ENCODE results near the gene SPOCK3. TPM values are rescaled to one million over a fixed set of nuclear protein-coding genes. Genes with fewer than 3 reads are reported as not detected.

The SPOCK3 gene
- polyA plus RNA-seq, 3 donors = 0.31 to 1.9 (median 1.2) TPM

DNA sequence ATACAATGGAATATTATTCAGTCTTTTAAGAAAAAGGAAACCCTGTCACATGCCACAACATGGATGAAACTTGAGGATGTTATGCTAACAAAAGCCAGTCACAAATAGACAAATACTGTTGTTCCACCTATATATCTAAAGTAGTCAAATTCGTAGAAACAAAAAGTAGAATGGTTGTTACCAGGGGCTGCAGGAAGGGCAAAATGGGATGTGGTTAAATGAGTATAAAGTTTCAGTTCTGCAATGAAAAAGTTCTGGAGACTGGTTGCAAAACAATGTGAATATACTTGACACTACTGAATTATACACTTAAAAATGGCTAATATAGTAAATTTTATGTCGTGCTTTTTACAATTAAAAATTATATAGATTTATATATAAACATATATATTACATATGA is 12.2 kb downstream of the SPOCK3 start:
- Mint-ChIP-seq H3K4me3 (peak overlapping the region in 1 of 2 donors; percentile 62), H3K9me3 (peaks cover 0 to 3% (median 0%) of the 10 kb centered on the region in 7 donors), H3K27ac (peak overlapping the region; percentile 30 to 87 (median 74)), H3K27me3 (ENCODE audit: low read depth in 3 of 3) (peaks cover 0 to 3% (median 0%) of the 10 kb centered on the region in 3 donors), H3K4me1 (peaks cover 13% of the 10 kb centered on the region), H3K36me3 (no peaks in the 10 kb centered on the region)
- Histone ChIP-seq H3K79me2 (ENCODE audit: insufficient read depth, low read length) (no peaks in the 10 kb centered on the region), H3K4me3 (replicated peaks in 1 of 3; ENCODE audit: low read depth in 2 of 3, low read length in 3 of 3) (peak overlapping the region in 1 of 3 experiments; percentile 37), H3K9me3 (replicated peaks in 1 of 2; ENCODE audit: control insufficient read depth in 1 of 2, insufficient read depth in 1 of 2, low read length in 2 of 2) (no peaks in the 10 kb centered on the region), H3K27ac (ENCODE audit: low read depth in 1 of 2, low read length in 2 of 2) (peak overlapping the region in 1 of 2 donors; percentile 58), H3K36me3 (replicated peaks in 1 of 2; ENCODE audit: control insufficient read depth in 1 of 2, insufficient read depth in 2 of 2, low read length in 2 of 2) (no peaks in the 10 kb centered on the region), H3K4me2 (replicated peaks; ENCODE audit: extremely low read depth, low read length, poor library complexity, severe bottlenecking) (peak overlapping the region; percentile 64), H3K4me1 (ENCODE audit: control insufficient read depth in 1 of 2, insufficient read depth in 2 of 2, low read length in 2 of 2) (peaks cover 13 to 14% of the 10 kb centered on the region in 2 donors), H2AFZ (ENCODE audit: insufficient read depth, low read depth, low read length, poor library complexity, severe bottlenecking) (no peak overlapping the region), H3K9ac (ENCODE audit: insufficient read depth, low read length, poor library complexity, severe bottlenecking) (no peak overlapping the region), H4K20me1 (ENCODE audit: insufficient read depth, low read length) (no peaks in the 10 kb centered on the region), H3K27me3 (ENCODE audit: control insufficient read depth in 2 of 2, insufficient read depth in 2 of 2, low read length in 2 of 2) (no peaks in the 10 kb centered on the region)
- TF ChIP-seq, protein P1, sequence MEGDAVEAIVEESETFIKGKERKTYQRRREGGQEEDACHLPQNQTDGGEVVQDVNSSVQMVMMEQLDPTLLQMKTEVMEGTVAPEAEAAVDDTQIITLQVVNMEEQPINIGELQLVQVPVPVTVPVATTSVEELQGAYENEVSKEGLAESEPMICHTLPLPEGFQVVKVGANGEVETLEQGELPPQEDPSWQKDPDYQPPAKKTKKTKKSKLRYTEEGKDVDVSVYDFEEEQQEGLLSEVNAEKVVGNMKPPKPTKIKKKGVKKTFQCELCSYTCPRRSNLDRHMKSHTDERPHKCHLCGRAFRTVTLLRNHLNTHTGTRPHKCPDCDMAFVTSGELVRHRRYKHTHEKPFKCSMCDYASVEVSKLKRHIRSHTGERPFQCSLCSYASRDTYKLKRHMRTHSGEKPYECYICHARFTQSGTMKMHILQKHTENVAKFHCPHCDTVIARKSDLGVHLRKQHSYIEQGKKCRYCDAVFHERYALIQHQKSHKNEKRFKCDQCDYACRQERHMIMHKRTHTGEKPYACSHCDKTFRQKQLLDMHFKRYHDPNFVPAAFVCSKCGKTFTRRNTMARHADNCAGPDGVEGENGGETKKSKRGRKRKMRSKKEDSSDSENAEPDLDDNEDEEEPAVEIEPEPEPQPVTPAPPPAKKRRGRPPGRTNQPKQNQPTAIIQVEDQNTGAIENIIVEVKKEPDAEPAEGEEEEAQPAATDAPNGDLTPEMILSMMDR (IDR thresholded peaks at IDR 0.05) = no peak
- no CpG with 5 or more reads among the region's 2 CpGs for WGBS (ENCODE audit: insufficient coverage)
- peak; percentile 59 to 69 (median 66) for DNase-seq
- intact Hi-C loops (cut with micrococcal nuclease) = no loop called here

DNA sequence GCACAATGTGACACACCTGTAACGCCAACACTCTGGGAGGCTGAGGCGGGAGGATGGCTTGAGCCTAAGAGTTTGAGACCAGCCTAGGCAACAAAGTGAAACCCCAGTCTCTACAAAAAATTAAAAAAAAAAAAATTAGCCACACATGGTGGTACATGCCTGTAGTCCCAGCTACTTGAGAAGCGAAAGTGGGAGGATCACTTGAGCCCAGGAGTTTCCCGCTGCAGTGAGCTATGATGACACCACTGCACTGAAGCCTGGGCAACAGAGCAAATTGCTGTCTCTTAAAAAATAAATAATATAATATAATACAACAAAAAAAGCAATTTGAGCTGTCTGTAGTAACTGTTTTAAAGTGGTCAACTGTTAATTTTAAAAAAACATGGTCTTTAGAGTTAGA is 13.2 kb downstream of the SPOCK3 start:
- peak overlapping the region in 1 of 7 donors; percentile 12 for H3K27ac Mint-ChIP-seq
- intact Hi-C loops (cut with micrococcal nuclease) = no loop called here
- peaks cover 13 to 14% of the 10 kb centered on the region in 2 donors for H3K4me1 ChIP-seq (ENCODE audit: control insufficient read depth in 1 of 2, insufficient read depth in 2 of 2, low read length in 2 of 2)

More for the DNA sequence above, 13.2 kb downstream of the SPOCK3 start:
- Histone ChIP-seq H3K79me2 (ENCODE audit: insufficient read depth, low read length) (no peaks in the 10 kb centered on the region), H4K20me1 (ENCODE audit: insufficient read depth, low read length) (no peaks in the 10 kb centered on the region), H3K4me2 (replicated peaks; ENCODE audit: extremely low read depth, low read length, poor library complexity, severe bottlenecking) (no peak overlapping the region), H2AFZ (ENCODE audit: insufficient read depth, low read depth, low read length, poor library complexity, severe bottlenecking) (no peak overlapping the region), H3K36me3 (replicated peaks in 1 of 2; ENCODE audit: control insufficient read depth in 1 of 2, insufficient read depth in 2 of 2, low read length in 2 of 2) (no peaks in the 10 kb centered on the region), H3K27ac (ENCODE audit: low read depth in 1 of 2, low read length in 2 of 2) (peak overlapping the region in 1 of 2 donors; percentile 58), H3K9me3 (replicated peaks in 1 of 2; ENCODE audit: control insufficient read depth in 1 of 2, insufficient read depth in 1 of 2, low read length in 2 of 2) (no peaks in the 10 kb centered on the region), H3K9ac (ENCODE audit: insufficient read depth, low read length, poor library complexity, severe bottlenecking) (no peak overlapping the region), H3K27me3 (ENCODE audit: control insufficient read depth in 2 of 2, insufficient read depth in 2 of 2, low read length in 2 of 2) (no peaks in the 10 kb centered on the region), H3K4me3 (replicated peaks in 1 of 3; ENCODE audit: low read depth in 2 of 3, low read length in 3 of 3) (no peak overlapping the region)
- H3K4me1 Mint-ChIP-seq = peaks cover 13% of the 10 kb centered on the region
- TF ChIP-seq, protein P1 (IDR thresholded peaks at IDR 0.05) = no peak
- WGBS (ENCODE audit: insufficient coverage) = 93% methylated on average over 2 of the region's 4 CpGs
- peaks cover 0 to 3% (median 0%) of the 10 kb centered on the region in 7 donors for H3K9me3 Mint-ChIP-seq
- DNase-seq = peak in 1 of 3 donors; percentile 27
- H3K36me3 Mint-ChIP-seq = no peaks in the 10 kb centered on the region
- H3K27me3 Mint-ChIP-seq (ENCODE audit: low read depth in 3 of 3) = no peaks in the 10 kb centered on the region
- H3K4me3 Mint-ChIP-seq = no peak overlapping the region

Measured in CD14-positive monocyte (primary cell).